K562 (cell line): ENCODE results near the gene RASGEF1C. TPM values are rescaled to one million over a fixed set of nuclear protein-coding genes. Genes with fewer than 3 reads are reported as not detected.

Experiments used
- ATAC-seq: fragments of 200-7000 bp; cut with Tn5 transposase; 3 replicates; pipeline ENCODE4 v1.9.1; 2020; ENCODE audit warnings: moderate library complexity
- BruUV-seq: library from RNA; stranded (reverse); fragments of 400-500 nt; replicated peaks from 2 replicates; lab custom pipeline; 2021; lab: Mats Ljungman, UMichigan
- CTCF ChIA-PET: fragments of 300-600 bp; formaldehyde crosslinking; extraction: SDS; loops from one replicate; lab custom pipeline; 2021; ENCODE audit warnings: low intra/inter-chr PET ratio; lab: Yijun Ruan, JAX
- POLR2A ChIA-PET: fragments of 300-600, 350-650 bp; sonication (Branson Sonifier 250); formaldehyde crosslinking; extraction: SDS; loops from one replicate; lab custom pipeline; 2021; ENCODE audit warnings: antibody characterized with exemption, inconsistent platforms; lab: Yijun Ruan, JAX
- DNase-seq, 4 experiments: peaks; one replicate each; pipeline versions ENCODE4 v3.0.0 to v3.0.0-alpha.2; 2011 to 2018; ENCODE audit warnings: low spot score in 3 of 4, mixed read lengths in 3 of 4; ENCODE audit errors: extremely low read depth in 1 of 4
- FAIRE-seq: peaks from 2 replicates; lab custom pipeline; 2011; peaks lifted over from hg19 to GRCh38; lab: Jason Lieb, UNC
- H2AFZ ChIP-seq: 2 replicates; pipeline ENCODE4 v1.6.0; 2011; ENCODE audit warnings: low read depth, low read length, control low read depth, inconsistent platforms
- H3K27ac ChIP-seq: fragments of 200-600 bp; 3 replicates; pipeline ENCODE4 v1.8.0; 2011; ENCODE audit warnings: low read depth, mild to moderate bottlenecking, control low read depth, inconsistent platforms, low read length, moderate library complexity, mixed read lengths; ENCODE audit errors: extremely low read depth
- H3K27me3 ChIP-seq, 2 experiments: fragments of 300-600 bp in 1 of 2; 2 replicates in 1 of 2; 3 replicates in 1 of 2; pipeline versions ENCODE4 v1.6.0 to v1.8.0; 2011; ENCODE audit warnings: inconsistent platforms in 2 of 2, low read length in 2 of 2, mild to moderate bottlenecking in 1 of 2, mixed read lengths in 1 of 2, moderate library complexity in 1 of 2; ENCODE audit not compliant: control insufficient read depth in 2 of 2, insufficient read depth in 2 of 2
- H3K36me3 ChIP-seq: fragments of 300-600 bp; 3 replicates; pipeline ENCODE4 v1.8.0; 2011; ENCODE audit warnings: mild to moderate bottlenecking, low read length, inconsistent platforms; ENCODE audit not compliant: control insufficient read depth, insufficient read depth
- H3K4me1 ChIP-seq, 2 experiments: fragments of 200-600 bp in 1 of 2; replicated peaks in 1 of 2; 2 replicates in 1 of 2; 3 replicates in 1 of 2; pipeline versions ENCODE4 v1.5.1 to v1.8.0; 2011; ENCODE audit warnings: inconsistent platforms in 2 of 2, low read length in 2 of 2, mild to moderate bottlenecking in 1 of 2, mixed read lengths in 1 of 2, moderate library complexity in 1 of 2; ENCODE audit not compliant: control insufficient read depth in 2 of 2, insufficient read depth in 2 of 2
- H3K4me2 ChIP-seq: 2 replicates; pipeline ENCODE4 v1.6.1; 2011; ENCODE audit warnings: low read length, control low read depth, inconsistent platforms, mixed read lengths; ENCODE audit not compliant: insufficient read depth
- H3K4me3 ChIP-seq: fragments of 200-600 bp; sonication (generic), shearing (Covaris generic); 2 replicates; pipeline ENCODE4 v1.5.1; 2016; ENCODE audit warnings: control low read depth, inconsistent platforms
- H3K79me2 ChIP-seq: fragments of 200-600 bp; 3 replicates; pipeline ENCODE4 v1.8.0; 2011; ENCODE audit warnings: low read length, inconsistent platforms; ENCODE audit not compliant: control insufficient read depth, insufficient read depth
- H3K9ac ChIP-seq, 2 experiments: 2 replicates each; pipeline versions ENCODE4 v1.6.0 to v1.6.1; 2011; ENCODE audit warnings: low read depth in 2 of 2, low read length in 2 of 2, control low read depth in 1 of 2, inconsistent platforms in 1 of 2, mild to moderate bottlenecking in 1 of 2, mixed read lengths in 1 of 2; ENCODE audit not compliant: insufficient read depth in 1 of 2
- H3K9me1 ChIP-seq: one replicate; pipeline ENCODE4 v1.6.0; 2011; ENCODE audit warnings: inconsistent platforms, mild to moderate bottlenecking, low read length, moderate library complexity; ENCODE audit not compliant: control insufficient read depth, insufficient read depth
- H3K9me3 ChIP-seq: replicated peaks from 2 replicates; pipeline ENCODE4 v1.5.1; 2011; ENCODE audit warnings: low read depth, low read length, inconsistent platforms; ENCODE audit not compliant: control insufficient read depth, insufficient read depth
- H4K20me1 ChIP-seq: replicated peaks from 2 replicates; pipeline ENCODE4 v1.6.1; 2011; ENCODE audit warnings: low read length, inconsistent platforms, mixed read lengths; ENCODE audit not compliant: control insufficient read depth, insufficient read depth
- HSF4 ChIP-seq: fragments of 250-450 bp; sonication (Bioruptor Pico); IDR thresholded peaks from 2 replicates; pipeline ENCODE4 v2.1.2; 2022; ENCODE audit warnings: mild to moderate bottlenecking, moderate library complexity, borderline replicate concordance
- KAT2B ChIP-seq: IDR thresholded peaks from one replicate; pipeline ENCODE4 v1.6.1; 2012; ENCODE audit warnings: low read depth, mild to moderate bottlenecking, control low read depth, inconsistent platforms, low read length, moderate library complexity
- YBX1 ChIP-seq: fragments of 450-650 bp; IDR thresholded peaks from 2 replicates; pipeline ENCODE4 v1.7.1; 2016; ENCODE audit warnings: mild to moderate bottlenecking
- ZNF75A ChIP-seq: fragments of 450-650 bp; formaldehyde crosslinking; IDR thresholded peaks from 2 replicates; pipeline ENCODE4 v1.4.0; 2020; ENCODE audit warnings: mild to moderate bottlenecking
- WGBS: fragments of 100-300 bp; shearing (Covaris generic); methylation state at CpG from one replicate; pipeline ENCODE4 v1.1.6; 2016; ENCODE audit warnings: low coverage, mixed read lengths; ENCODE audit not compliant: insufficient coverage; ENCODE audit errors: missing lambda C conversion rate; 5-methylcytosine and 5-hydroxymethylcytosine counted together
- in situ Hi-C: fragments of 300-500 bp; cut with MboI; formaldehyde crosslinking; loops from 4 replicates; pipeline ENCODE4 v1.15.0; 2018; ENCODE audit warnings: inconsistent platforms, mixed read lengths
- intact Hi-C: fragments of 100-400 bp; cut with micrococcal nuclease; formaldehyde crosslinking; loops from 2 replicates; pipeline ENCODE4 v1.14.2; 2022
- polyA plus RNA-seq, 8 experiments: library from polyadenylated mRNA; depleted of rRNA in 4 of 8; stranded (reverse) in 5 of 8; unstranded in 3 of 8; fragments of >200 nt; fragmentation: Nextera tagmentation in 2 of 8; fragmentation: Illumina TruSeq in 1 of 8; extraction: Ambion mirVana in 2 of 8; extraction: Trizol in 1 of 8; gene quantifications; 2 replicates each; pipeline versions ENCODE4 v1.2.1 to v1.2.3, GENCODE V29; 2011 to 2014; ENCODE audit warnings: inconsistent platforms in 1 of 8, missing spikeins in 1 of 8
- total RNA-seq, 7 experiments: library from RNA; depleted of rRNA in 6 of 7; stranded (reverse); fragments of >200 nt in 6 of 7; fragmentation: Illumina TruSeq in 2 of 7; extraction: Trizol in 2 of 7; gene quantifications; 2 replicates each; pipeline versions ENCODE4 v1.2.1 to v1.2.3, GENCODE V29; 2011 to 2021; ENCODE audit warnings: low replicate concordance in 1 of 7

Gene RASGEF1C
- total and polyA plus RNA-seq, 9 of the 15 experiments (the other 6 are each of a cell fraction or from before 2014, with no cell fraction given) = 0.04 to 1.1 (median 0.21) TPM; not detected in 4

GRCh38 chr5:180230017-180230416 lies 21.0 kb upstream of the RASGEF1C start:
- intact Hi-C loops (no loop called here), in situ Hi-C loops (no loop called here)
- BruUV-seq = no TSS peak
- ChIA-PET POLR2A (no interaction called here), CTCF (no interaction called here)
- FAIRE-seq = no peak
- no peaks in the 10 kb centered on the region for H4K20me1 ChIP-seq
- no peak for TF ChIP-seq ZNF75A (CRISPR knock-in tag)
- TF ChIP-seq YBX1 = no peak
- TF ChIP-seq KAT2B = no peak
- WGBS = 51% methylated on average over 7 of the region's 7 CpGs
- DNase-seq = no peak
- ATAC-seq = no peak
- H3K9ac ChIP-seq = no peak overlapping the region
- no peaks in the 10 kb centered on the region for H3K4me1 ChIP-seq
- H2AFZ ChIP-seq = no peak overlapping the region
- H3K27me3 ChIP-seq = no peaks in the 10 kb centered on the region; a peak in 1 of 5 replicates
- no peak overlapping the region for H3K4me3 ChIP-seq
- no peaks in the 10 kb centered on the region for H3K79me2 ChIP-seq
- peaks cover 12% of the 10 kb centered on the region; the same call in 2 of the 3 replicates for H3K36me3 ChIP-seq
- H3K4me2 ChIP-seq = no peak overlapping the region
- no peaks in the 10 kb centered on the region for H3K9me1 ChIP-seq
- no peaks in the 10 kb centered on the region for H3K9me3 ChIP-seq
- H3K27ac ChIP-seq = no peak overlapping the region

DNA sequence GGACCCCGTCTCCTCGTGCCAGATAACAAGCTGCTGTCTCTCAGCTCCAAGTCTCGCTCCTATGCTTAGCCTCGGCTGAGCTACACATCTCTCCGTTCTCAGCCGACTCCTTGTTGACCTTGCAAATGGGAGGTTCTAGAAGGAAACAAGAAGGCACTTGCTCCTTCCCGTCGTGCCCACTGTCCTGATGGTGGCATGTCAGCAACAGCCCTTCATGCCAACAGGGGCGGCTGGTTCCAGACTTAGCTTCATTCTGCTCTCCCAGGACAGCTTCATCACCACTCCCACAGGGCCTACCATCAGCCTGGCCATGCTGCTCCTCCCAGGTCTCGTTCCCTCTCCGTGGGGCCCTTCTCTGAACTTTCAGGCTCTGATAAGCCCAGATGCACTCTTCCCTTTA lies 13.0 kb upstream of the RASGEF1C start:
- H3K4me1 ChIP-seq = no peaks in the 10 kb centered on the region
- TF ChIP-seq HSF4 = no peak
- no peak for FAIRE-seq
- peaks cover 2 to 14% of the 10 kb centered on the region in 2 experiments; a peak in 2 of 5 replicates for H3K27me3 ChIP-seq
- intact Hi-C loops = no loop called here
- no peak overlapping the region for H2AFZ ChIP-seq
- 11% methylated on average over 9 of the region's 11 CpGs for WGBS
- ChIA-PET POLR2A (interaction anchor here (0.7 to 1.3 kb wide), 3 partner anchors 12 to 83 kb away, joined by 3 to 5 read pairs (median 3); no protein-coding TSS in a partner anchor), CTCF (no interaction called here)
- no peaks in the 10 kb centered on the region for H3K9me3 ChIP-seq
- no peak overlapping the region for H3K27ac ChIP-seq
- ATAC-seq = no peak
- no peaks in the 10 kb centered on the region for H3K36me3 ChIP-seq
- in situ Hi-C loops = no loop called here
- H3K4me2 ChIP-seq = no peak overlapping the region
- DNase-seq = no peak
- no peaks in the 10 kb centered on the region for H4K20me1 ChIP-seq
- H3K9ac ChIP-seq = no peak overlapping the region
- no peaks in the 10 kb centered on the region for H3K9me1 ChIP-seq
- no peak overlapping the region for H3K4me3 ChIP-seq
- BruUV-seq = no TSS peak
- no peaks in the 10 kb centered on the region for H3K79me2 ChIP-seq
